ENCODE measurements around the gene PCDHGA1. TPM values are rescaled to one million over a fixed set of nuclear protein-coding genes. Genes with fewer than 3 reads are reported as not detected.

The PCDHGA1 gene
- total and polyA plus RNA-seq, 12 donors, result 0.09 to 0.96 (median 0.30) TPM

DNA sequence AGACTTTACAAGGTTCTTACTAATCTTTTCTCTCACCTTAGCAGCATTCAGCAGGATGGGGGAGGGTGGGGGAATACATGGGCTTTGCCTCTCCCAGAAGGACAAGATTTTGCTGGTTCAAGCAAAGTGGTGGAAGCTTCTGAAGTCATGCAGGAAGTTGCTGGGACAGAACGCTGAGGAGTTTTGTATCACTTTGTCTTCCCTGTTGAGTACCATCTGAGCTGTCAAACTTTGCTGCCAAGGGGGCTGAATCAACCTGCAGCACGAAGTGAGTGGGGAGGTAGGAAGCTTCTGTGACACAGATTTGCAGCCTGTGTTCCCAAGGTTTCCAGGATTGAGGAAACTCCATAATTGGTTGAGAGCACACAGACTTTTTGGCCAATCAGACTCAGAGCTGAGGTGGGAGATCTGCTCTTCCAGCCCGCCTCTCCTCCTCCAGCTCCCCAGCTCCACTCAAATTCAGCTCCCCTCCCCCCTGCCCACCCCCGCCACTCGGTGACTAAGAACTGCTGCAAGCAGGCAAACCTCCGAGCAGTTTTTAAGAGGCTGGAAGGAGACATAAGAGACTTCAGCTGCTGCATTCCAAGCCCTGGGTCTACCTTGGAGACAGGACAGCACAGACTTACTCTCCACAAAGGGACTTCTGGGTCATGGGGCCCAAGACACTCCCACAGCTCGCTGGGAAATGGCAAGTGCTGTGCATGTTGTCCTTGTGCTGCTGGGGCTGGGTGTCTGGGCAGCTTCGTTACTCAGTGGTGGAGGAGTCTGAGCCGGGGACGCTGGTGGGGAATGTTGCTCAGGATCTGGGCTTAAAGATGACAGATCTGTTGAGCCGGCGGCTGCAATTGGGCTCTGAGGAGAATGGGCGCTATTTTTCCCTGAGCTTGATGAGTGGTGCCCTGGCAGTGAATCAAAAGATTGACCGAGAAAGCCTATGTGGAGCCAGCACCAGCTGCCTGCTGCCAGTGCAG is 158.6 kb downstream of the PCDHGA1 start, which contains the start of gene PCDHGC5:
PCDHGC5 (plus strand) TSS at position 491 of the 971 bp plus-strand sequence; CDS start at position 651, 160 bp downstream.
- WGBS, 4 donors, result 33 to 58% (median 49%) methylated on average over 9 to 14 of the region's 14 CpGs
- H3K4me3 ChIP-seq, result peak within 1 kb of the TSS in 1 of 4 donors; percentile 19
- peaks cover 4 to 52% of the 10 kb centered on the region in 2 donors for H3K4me1 ChIP-seq (replicated peaks in 1 of 2)
- peak within 1 kb of the TSS in 3 of 5 donors; percentile 7 to 77 (median 65) for H3K27ac ChIP-seq
- intact Hi-C loops (cut with DNase I), result no loop called here
- H3K9me3 ChIP-seq (replicated peaks in 1 of 3), result no peaks in the 10 kb centered on the region
- DNase-seq, result peak in 6 of 7 donors; percentile 50 to 77 (median 58)
- TF ChIP-seq POLR2A (IDR thresholded peaks at IDR 0.05) (peak in 1 of 2 donors; percentile 19), CTCF (IDR thresholded peaks at IDR 0.05) (no peak)
- H3K27me3 ChIP-seq, result no peaks in the 10 kb centered on the region
- H3K36me3 ChIP-seq (replicated peaks in 1 of 2), result no peaks in the 10 kb centered on the region

- TF ChIP-seq CTCF (IDR thresholded peaks at IDR 0.05), result no peak
- TF ChIP-seq POLR2A (IDR thresholded peaks at IDR 0.05), result no peak
- peaks cover 4 to 48% of the 10 kb centered on the region in 2 donors for H3K4me1 ChIP-seq (replicated peaks in 1 of 2)
- no peaks in the 10 kb centered on the region for H3K27me3 ChIP-seq
- intact Hi-C loops (cut with DNase I), result no loop called here
- 90 to 100% (median 92%) methylated on average over 7 to 10 of the region's 10 CpGs for WGBS, 4 donors
- H3K27ac ChIP-seq, result peak overlapping the region in 2 of 5 donors; percentile 65 to 77
- DNase-seq, result peak in 1 of 7 donors; percentile 45
- H3K9me3 ChIP-seq (replicated peaks in 1 of 3), result no peaks in the 10 kb centered on the region
- H3K4me3 ChIP-seq, result no peak overlapping the region
- no peaks in the 10 kb centered on the region for H3K36me3 ChIP-seq (replicated peaks in 1 of 2)
Measured at GRCh38 chr5:141489841-141490240, 159.5 kb downstream of the PCDHGA1 start.

DNA sequence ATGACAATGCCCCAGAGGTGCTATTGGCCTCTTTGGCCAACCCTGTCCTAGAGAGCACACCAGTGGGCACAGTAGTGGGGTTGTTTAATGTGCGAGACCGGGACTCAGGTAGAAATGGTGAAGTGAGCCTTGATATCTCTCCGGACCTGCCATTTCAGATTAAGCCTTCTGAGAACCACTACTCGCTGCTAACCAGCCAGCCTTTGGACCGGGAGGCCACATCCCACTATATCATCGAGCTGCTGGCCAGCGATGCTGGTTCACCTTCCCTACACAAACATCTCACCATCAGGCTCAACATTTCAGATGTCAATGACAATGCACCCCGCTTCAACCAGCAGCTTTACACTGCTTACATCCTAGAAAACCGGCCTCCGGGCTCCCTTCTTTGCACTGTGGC is 160.0 kb downstream of the PCDHGA1 start:
- Histone ChIP-seq H3K4me1 (replicated peaks in 1 of 2) (peaks cover 4 to 44% of the 10 kb centered on the region in 2 donors), H3K27me3 (no peaks in the 10 kb centered on the region), H3K27ac (no peak overlapping the region), H3K9me3 (replicated peaks in 1 of 3) (no peaks in the 10 kb centered on the region), H3K36me3 (replicated peaks in 1 of 2) (no peaks in the 10 kb centered on the region), H3K4me3 (no peak overlapping the region)
- TF ChIP-seq CTCF (IDR thresholded peaks at IDR 0.05) (no peak), POLR2A (IDR thresholded peaks at IDR 0.05) (no peak)
- intact Hi-C loops (cut with DNase I), result no loop called here
- peak in 1 of 7 donors; percentile 49 for DNase-seq
- WGBS, 4 donors, result 93 to 98% (median 97%) methylated on average over 8 to 10 of the region's 10 CpGs

DNA sequence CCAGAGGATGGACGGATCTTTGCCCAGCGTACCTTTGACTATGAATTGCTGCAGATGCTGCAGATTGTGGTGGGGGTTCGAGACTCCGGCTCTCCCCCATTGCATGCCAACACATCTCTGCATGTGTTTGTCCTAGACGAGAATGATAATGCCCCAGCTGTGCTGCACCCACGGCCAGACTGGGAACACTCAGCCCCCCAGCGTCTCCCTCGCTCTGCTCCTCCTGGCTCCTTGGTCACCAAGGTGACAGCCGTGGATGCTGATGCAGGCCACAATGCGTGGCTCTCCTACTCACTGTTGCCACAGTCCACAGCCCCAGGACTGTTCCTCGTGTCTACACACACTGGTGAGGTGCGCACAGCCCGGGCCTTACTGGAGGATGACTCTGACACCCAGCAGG is 160.5 kb downstream of the PCDHGA1 start:
- no peaks in the 10 kb centered on the region for H3K27me3 ChIP-seq
- intact Hi-C loops (cut with DNase I), result no loop called here
- DNase-seq, result peak in 1 of 7 donors; percentile 48
- TF ChIP-seq CTCF (IDR thresholded peaks at IDR 0.05) (no peak), POLR2A (IDR thresholded peaks at IDR 0.05) (no peak)
- peaks cover 4 to 40% of the 10 kb centered on the region in 2 donors for H3K4me1 ChIP-seq (replicated peaks in 1 of 2)
- H3K4me3 ChIP-seq, result no peak overlapping the region
- WGBS, 4 donors, result 84 to 92% (median 89%) methylated on average over 3 to 13 of the region's 13 CpGs
- no peak overlapping the region for H3K27ac ChIP-seq
- no peaks in the 10 kb centered on the region for H3K36me3 ChIP-seq (replicated peaks in 1 of 2)
- H3K9me3 ChIP-seq (replicated peaks in 1 of 3), result no peaks in the 10 kb centered on the region
